ENCODE measurements around the gene FBXO2. TPM values are rescaled to one million over a fixed set of nuclear protein-coding genes. Genes with fewer than 3 reads are reported as not detected.

FBXO2 gene
- total and polyA plus RNA-seq, 9 of the 15 experiments (the other 6 are each of a cell fraction or from before 2014, with no cell fraction given), result 0.04 to 1.9 (median 0.27) TPM

- TF ChIP-seq CUX1 (CRISPR knock-in tag; IDR thresholded peaks at IDR 0.05) (no peak), POLR3A (IDR thresholded peaks at IDR 0.05; ENCODE audit: borderline replicate concordance, extremely low read depth, insufficient read depth, insufficient read length) (no peak), ZSCAN32 (CRISPR knock-in tag; IDR thresholded peaks at IDR 0.05) (no peak), ZNF584 (CRISPR knock-in tag; IDR thresholded peaks at IDR 0.05; ENCODE audit: low read depth) (no peak), HNRNPLL (IDR thresholded peaks at IDR 0.05; ENCODE audit: low read depth, low read length, poor library complexity, severe bottlenecking) (no peak), ZFX (CRISPR knock-in tag; IDR thresholded peaks at IDR 0.05) (no peak), TRIM28 (IDR thresholded peaks at IDR 0.05) (no peak), ARID1B (IDR thresholded peaks at IDR 0.05) (no peak)
Observed at GRCh38 chr1:11622398-11622797, 31.8 kb downstream of the FBXO2 start (continued).

All from K562 (cell line).